Cardiac septum (tissue), 1 donor: ENCODE data around the gene GRM2. TPM values are rescaled to one million over a fixed set of nuclear protein-coding genes. Genes with fewer than 3 reads are reported as not detected.

Experiments used
- DNase-seq: peaks from one replicate; pipeline ENCODE4 v3.0.0-alpha.2; 2020; ENCODE audit warnings: low spot score
- intact Hi-C: fragments of 100-400 bp; cut with DNase I; formaldehyde crosslinking; loops from one replicate; pipeline ENCODE4 v1.14.0; 2022
- total RNA-seq: library from RNA; stranded (reverse); fragmentation: NEBNext Ultra II Directional; extraction: Animal tissue kit (Norgen Biotek cat#: 25700); gene quantifications from one replicate; pipeline ENCODE4 v1.2.1, GENCODE V29; 2021
- donor health status: DM: no; HTN: no; CAD: no.

The GRM2 gene
- total RNA-seq, 1 donor from 2014 or later = 0.30 TPM

DNA sequence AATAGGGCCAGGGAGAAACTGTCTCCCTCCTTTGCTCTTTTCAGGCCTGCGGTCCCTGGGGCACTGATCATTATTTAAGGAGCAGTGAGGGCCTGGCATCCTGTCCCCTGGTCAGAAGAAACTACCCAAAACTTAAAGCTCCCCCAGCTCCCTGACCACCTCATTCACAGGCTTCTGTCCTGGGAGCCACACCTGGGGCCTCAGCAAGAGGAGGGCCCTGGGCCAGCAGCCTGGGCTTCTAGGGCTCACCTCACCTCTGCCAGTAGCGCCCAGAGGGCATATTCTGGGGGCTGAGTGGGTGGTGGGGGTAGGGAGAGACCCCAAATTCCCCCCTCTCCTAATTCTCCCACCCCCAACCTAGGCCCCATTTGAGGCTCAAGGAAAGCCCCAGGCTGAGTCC lies 4.7 kb upstream of the GRM2 start:
- intact Hi-C loops = no loop called here
- DNase-seq = no peak

DNA sequence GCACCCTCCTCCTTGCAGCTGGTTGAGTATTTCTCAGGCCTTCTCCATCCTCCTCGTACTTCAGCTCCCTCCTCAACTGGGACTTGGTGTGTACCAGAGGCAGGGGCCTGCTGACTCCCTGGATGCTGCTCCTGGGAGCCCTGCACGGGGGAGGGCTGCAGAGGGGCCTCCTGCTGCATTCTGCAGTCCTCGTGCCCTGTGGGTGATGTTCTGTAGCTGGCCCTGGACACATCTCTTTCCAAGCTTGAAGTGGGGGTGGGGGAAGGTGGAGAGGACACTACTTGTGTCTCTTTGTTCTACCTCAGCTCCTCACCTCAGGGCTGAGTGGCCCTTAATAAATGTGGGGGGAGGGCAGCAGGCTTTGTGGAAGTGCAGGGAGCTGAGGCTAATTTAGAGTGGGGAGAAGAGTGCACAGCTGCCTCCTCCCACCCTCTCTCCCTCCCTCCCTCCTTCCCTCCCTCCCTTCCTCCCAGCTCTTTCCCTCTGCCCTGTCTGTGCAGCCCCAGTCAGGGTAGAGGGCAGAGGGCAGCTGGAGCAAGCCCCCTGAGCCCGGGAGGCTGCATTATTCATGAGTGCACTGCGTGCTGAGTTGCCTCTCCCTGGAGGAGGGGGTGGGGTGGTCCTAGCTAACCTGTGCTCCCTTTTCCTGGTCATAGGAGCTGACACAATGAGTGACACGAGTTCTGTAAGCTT lies 3.7 kb upstream of the GRM2 start:
- no peak for DNase-seq
- intact Hi-C loops = no loop called here

DNA sequence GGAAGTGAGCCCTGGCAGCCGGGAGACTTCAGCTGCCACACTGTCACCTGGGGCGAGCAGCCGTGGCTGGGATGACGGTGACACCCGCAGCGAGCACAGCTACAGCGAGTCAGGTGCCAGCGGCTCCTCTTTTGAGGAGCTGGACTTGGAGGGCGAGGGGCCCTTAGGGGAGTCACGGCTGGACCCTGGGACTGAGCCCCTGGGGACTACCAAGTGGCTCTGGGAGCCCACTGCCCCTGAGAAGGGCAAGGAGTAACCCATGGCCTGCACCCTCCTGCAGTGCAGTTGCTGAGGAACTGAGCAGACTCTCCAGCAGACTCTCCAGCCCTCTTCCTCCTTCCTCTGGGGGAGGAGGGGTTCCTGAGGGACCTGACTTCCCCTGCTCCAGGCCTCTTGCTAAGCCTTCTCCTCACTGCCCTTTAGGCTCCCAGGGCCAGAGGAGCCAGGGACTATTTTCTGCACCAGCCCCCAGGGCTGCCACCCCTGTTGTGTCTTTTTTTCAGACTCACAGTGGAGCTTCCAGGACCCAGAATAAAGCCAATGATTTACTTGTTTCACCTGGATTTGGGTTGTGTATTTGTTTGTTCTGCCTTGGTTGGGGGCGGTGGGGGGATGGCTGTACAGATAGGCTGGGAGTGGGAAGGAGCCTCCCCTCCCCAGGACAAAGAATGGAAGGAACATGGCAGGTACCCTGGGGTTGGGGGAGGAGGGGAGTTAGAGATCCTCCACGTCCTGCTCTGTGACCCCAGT lies 2.9 kb upstream of the GRM2 start:
- intact Hi-C loops = no loop called here

DNA sequence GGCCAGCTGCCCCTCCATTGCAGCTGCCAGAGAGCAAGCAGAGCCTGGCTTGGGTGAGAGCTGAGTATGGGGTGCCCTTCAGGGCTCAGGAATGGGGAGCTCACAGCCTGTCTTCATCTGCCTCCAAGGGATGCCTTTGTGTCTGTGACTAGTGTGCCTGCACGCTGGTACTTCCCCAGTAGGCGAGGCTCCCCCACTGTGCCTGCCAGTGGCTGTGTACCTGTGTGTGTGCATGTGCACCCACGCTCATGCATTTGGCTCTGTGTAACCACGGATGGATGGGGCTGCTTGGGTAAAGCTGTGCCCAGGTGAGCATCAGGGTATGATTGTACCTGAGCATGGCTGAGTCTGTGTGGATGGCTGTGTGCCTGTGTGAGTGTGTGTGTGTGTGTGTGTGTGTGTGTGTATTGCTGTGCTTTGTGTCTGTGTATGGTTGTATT lies 2.3 kb upstream of the GRM2 start:
- intact Hi-C loops = no loop called here

More for the DNA sequence above, 2.9 kb upstream of the GRM2 start:
- peak; percentile 70 for DNase-seq

DNA sequence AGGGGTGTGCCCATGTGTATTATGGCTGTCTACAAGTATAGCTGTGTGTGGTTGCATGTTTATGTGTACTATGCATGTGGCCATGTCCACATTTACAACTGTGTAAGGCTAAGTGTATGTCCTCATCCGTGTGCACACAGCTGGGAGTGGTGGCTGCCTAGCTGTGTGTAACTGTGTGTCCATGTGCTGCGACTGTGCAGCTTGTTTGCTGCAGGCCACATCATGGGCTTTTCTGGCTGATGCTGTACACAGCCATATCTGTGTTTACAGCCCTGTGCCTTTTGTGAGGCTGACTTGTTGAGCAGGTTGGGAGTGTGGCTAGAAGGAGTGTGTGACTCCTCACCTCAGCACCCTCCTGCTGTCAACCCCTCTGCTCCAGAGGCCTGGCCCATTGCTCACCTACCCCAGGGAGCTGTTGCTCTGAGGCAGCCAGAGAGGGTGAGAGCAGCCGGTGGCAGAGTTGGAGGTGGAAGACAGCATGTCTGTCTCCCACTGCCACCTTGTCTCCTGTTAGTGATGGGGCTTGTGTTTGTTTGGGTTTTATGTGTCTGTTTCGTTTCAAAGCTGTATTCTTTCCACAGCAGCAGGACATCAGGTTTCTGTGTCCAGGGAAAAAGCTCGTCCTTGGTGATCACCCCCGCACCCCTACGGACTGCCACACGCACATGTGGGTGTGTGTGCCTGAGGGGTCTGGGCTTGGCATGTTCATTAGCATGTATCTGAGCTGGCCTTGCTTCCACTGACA lies 1.4 kb upstream of the GRM2 start:
- intact Hi-C loops = no loop called here
- peak; percentile 66 for DNase-seq

More for the DNA sequence above, 2.3 kb upstream of the GRM2 start:
- peak; percentile 72 for DNase-seq

DNA sequence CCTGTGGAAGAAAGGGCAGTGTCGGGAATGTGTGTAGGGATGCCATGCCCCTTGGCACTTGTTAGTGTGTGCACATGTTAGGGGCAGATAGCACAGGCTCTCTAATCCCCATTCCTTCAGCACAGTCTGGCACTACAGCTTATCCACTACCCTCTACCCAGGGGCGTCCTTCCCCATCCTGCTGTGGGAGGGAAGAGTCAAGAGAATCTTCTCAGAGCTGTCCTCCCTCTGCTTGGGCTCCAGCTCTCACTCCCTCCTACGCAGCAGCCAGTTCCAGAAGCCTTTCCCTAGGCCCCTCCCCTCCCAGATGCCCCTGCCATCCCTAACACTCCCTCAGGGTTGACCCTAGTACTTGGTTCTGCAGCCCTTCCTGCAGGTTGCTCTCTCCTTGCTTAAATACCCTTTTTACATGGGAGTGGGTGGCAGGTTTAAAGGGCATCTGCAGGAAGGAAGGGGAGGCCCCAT lies 815 bp upstream of the GRM2 start:
- peak; percentile 74 for DNase-seq
- intact Hi-C loops = no loop called here

DNA sequence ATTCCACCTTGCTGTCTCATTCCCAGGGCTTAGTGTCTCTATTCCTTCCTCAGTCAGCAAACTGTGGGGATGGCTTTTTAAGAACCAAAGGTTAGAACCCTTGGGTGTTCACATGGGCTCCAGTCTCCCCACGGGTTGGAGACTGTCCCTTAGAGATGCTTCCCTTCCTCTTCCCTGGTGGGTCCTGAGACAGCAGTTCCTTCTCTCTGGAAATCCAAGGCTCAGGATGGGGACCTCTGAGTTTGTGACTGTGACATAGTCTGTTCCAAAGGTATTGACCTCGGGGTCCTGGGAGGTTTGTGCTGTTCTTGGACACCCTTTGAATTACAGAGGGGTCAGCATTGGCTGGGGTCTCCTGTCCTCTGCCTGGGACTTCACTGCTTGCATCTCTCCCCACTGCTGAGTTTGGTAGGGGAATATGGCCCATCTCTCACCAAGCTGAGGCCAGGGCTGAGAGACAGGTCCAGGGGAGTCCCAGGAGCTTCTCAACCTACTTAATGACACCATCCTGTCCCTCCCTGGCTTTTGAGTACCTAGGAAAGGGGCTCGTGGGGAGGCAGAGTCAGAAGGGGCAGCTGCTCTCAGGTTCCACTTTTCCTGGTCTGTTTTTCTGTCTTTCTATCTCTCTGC lies 1.5 kb downstream of the GRM2 start:
- intact Hi-C loops = no loop called here
- DNase-seq = peak; percentile 62

DNA sequence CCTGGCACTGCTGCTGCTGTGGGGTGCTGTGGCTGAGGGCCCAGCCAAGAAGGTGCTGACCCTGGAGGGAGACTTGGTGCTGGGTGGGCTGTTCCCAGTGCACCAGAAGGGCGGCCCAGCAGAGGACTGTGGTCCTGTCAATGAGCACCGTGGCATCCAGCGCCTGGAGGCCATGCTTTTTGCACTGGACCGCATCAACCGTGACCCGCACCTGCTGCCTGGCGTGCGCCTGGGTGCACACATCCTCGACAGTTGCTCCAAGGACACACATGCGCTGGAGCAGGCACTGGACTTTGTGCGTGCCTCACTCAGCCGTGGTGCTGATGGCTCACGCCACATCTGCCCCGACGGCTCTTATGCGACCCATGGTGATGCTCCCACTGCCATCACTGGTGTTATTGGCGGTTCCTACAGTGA lies 2.1 kb downstream of the GRM2 start:
- intact Hi-C loops = no loop called here
- peak; percentile 63 for DNase-seq

DNA sequence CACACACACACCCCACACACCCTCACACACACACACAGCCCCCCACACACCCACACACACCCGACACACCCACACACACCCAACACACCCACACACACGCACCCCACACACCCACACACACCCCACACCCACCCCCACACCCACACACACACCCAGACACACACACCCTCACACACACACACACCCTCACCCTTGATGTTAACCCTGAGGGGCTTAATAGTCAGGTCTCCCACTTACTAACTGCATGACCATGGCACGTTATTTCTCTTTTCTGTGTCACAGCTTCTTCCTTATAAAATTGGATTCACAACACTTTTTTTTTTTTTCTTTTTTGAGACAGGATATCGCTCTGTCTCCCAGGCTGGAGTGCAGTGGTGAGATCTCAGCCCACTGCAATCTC lies 2.8 kb downstream of the GRM2 start:
- DNase-seq = no peak
- intact Hi-C loops = no loop called here

DNA sequence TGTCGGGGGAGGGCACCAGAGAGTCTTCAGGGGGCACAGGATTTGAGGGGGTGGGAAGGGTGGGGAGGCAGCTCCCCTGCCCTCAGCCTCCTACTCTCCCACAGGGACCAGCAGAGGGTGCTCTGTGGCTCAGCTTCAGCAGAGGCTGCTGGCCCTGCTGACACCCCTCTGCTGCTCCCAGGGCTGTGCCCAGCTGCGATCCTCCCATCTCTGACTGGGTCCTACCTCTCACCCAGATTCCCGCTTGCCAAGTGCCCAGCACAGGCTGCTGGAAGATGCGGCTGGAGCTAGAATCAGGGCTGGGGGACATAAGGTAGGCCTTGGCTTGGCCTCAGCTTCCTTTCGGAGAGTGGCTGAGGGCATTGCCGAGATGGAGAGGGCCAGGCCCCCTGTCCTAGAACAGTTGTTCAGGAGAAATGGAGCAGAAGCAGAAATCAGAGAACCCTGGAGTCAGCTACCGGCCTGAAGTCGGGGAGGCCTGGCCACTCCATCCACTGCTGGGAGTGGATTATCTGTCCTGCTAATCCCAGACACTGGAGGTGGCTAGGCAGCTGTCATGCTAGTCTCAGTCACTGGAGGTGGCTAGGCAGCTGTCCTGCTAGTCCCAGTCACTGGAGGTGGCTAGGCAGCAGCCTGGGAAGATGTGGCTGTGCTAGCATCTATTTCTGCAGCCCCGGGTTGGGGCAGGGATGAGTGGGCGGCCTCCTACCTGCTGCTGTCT lies 3.9 kb downstream of the GRM2 start:
- peak; percentile 66 for DNase-seq
- intact Hi-C loops = no loop called here

DNA sequence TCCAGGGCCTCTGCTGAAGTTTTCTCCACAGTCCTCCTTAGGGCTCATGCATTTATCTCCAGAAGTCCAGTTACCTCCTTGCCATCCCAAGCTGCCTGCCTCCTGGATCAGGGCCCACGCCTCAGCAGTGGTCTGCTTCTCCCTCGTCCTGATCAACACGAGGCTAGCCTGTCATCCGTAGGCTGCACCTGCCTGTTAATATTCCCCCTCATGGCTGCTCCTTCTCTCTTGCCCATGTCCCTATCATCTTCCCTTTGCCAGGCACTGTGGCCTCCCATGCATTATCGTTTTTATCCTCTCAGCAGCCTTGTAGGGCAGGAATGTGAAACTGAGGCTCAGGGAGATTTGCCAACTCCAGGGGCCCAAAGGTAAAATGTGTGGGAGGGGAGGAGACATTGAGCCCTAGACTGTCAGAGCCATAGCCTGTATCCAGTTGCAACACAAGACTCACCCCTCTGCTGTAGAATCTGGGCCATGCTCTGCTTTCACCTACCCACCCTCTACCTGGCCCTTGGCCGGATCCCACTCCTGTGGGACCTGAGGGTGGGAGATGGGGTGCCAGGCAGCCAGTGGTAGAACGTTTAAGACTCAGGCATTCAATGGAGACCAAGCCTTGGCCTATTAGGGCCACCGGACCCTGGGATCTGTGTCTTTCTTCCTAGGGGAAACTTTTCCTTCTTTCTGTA lies 4.6 kb downstream of the GRM2 start:
- intact Hi-C loops = no loop called here
- DNase-seq = peak; percentile 66

DNA sequence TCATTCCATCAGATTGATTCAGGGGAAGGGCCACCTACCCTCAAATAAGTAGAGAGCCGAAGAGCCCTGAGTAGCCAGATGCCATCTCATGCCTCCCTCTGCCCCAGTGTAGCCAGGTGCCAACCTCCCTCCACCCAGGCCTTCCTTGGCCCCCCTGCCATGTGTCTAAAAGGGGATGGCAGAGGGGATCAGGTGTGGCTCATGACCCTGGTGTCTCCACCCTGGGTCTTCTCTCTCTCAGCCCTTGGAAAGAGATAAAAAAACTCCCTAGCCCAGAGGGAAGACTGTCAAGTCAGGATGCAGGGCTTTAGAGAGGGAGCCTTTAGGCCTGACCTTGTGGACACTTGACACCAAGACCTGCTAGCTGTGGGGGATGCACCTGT lies 5.2 kb downstream of the GRM2 start:
- intact Hi-C loops = no loop called here

DNA sequence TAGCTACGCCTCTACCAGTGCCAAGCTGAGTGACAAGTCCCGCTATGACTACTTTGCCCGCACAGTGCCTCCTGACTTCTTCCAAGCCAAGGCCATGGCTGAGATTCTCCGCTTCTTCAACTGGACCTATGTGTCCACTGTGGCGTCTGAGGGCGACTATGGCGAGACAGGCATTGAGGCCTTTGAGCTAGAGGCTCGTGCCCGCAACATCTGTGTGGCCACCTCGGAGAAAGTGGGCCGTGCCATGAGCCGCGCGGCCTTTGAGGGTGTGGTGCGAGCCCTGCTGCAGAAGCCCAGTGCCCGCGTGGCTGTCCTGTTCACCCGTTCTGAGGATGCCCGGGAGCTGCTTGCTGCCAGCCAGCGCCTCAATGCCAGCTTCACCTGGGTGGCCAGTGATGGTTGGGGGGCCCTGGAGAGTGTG lies 5.7 kb downstream of the GRM2 start:
- intact Hi-C loops = no loop called here
- DNase-seq = peak; percentile 70

More for the DNA sequence above, 5.2 kb downstream of the GRM2 start:
- DNase-seq = peak; percentile 27

DNA sequence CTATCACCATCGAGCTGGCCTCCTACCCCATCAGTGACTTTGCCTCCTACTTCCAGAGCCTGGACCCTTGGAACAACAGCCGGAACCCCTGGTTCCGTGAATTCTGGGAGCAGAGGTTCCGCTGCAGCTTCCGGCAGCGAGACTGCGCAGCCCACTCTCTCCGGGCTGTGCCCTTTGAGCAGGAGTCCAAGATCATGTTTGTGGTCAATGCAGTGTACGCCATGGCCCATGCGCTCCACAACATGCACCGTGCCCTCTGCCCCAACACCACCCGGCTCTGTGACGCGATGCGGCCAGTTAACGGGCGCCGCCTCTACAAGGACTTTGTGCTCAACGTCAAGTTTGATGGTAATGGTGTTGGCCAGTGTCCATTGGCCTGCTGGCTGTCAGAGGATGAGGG lies 6.1 kb downstream of the GRM2 start:
- intact Hi-C loops = no loop called here
- peak; percentile 51 for DNase-seq

DNA sequence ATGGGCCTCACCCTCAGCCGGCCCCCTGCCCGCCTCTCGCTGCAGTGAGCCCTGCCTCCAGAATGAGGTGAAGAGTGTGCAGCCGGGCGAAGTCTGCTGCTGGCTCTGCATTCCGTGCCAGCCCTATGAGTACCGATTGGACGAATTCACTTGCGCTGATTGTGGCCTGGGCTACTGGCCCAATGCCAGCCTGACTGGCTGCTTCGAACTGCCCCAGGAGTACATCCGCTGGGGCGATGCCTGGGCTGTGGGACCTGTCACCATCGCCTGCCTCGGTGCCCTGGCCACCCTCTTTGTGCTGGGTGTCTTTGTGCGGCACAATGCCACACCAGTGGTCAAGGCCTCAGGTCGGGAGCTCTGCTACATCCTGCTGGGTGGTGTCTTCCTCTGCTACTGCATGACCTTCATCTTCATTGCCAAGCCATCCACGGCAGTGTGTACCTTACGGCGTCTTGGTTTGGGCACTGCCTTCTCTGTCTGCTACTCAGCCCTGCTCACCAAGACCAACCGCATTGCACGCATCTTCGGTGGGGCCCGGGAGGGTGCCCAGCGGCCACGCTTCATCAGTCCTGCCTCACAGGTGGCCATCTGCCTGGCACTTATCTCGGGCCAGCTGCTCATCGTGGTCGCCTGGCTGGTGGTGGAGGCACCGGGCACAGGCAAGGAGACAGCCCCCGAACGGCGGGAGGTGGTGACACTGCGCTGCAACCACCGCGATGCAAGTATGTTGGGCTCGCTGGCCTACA lies 8.5 kb downstream of the GRM2 start:
- intact Hi-C loops = loop anchor here (5.0 kb wide), 1 partner anchor 87 kb away; no protein-coding TSS in a partner anchor
- peak; percentile 63 for DNase-seq

DNA sequence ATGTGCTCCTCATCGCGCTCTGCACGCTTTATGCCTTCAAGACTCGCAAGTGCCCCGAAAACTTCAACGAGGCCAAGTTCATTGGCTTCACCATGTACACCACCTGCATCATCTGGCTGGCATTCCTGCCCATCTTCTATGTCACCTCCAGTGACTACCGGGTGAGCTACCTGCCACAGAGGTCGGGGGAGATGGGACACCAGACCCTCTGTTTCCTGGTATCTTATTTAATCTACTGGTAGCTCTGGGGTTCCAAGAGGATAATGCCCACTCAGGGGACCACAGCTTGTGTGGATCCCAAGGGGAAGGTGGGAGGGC lies 9.1 kb downstream of the GRM2 start:
- no peak for DNase-seq
- intact Hi-C loops = loop anchor here (5.0 kb wide), 1 partner anchor 86 kb away; no protein-coding TSS in a partner anchor

DNA sequence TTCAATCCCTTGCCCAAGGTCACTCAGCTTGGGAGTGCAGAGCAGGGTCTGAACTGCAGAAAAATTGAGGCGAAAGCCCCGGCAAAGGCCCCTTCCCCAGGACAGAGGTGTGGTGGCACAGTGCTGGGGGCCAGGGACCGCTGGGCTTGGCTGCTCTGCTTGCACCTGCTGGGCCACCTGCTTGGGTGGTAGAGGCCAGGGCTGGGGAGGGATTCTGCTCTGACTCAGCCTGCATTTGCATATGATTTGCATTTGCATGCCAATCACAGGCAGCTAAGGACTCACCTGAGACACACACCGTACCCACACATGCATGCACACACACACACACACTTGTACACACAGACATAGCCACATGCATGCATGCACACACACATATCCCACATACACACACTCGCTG lies 9.9 kb downstream of the GRM2 start:
- intact Hi-C loops = loop anchor here (5.0 kb wide), 1 partner anchor 85 kb away; no protein-coding TSS in a partner anchor
- no peak for DNase-seq

DNA sequence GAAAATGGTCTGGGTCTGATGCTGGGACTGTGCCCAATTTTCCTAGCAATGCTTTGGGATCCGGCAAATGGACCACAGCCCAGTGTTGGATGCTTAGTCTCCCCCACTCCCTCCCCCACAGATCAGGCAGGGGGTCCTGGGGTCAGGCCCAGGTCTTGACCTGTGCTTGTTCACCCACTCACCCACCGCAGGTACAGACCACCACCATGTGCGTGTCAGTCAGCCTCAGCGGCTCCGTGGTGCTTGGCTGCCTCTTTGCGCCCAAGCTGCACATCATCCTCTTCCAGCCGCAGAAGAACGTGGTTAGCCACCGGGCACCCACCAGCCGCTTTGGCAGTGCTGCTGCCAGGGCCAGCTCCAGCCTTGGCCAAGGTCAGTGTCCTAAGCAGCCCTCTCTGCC lies 10.6 kb downstream of the GRM2 start:
- intact Hi-C loops = loop anchor here (5.0 kb wide), 1 partner anchor 85 kb away; no protein-coding TSS in a partner anchor

More for the DNA sequence above, 10.6 kb downstream of the GRM2 start:
- no peak for DNase-seq
